GM18868 (cell line): ENCODE measurements around the gene ZNF592.

Experiments used
- ATAC-seq: cut with Tn5 transposase; IDR thresholded peaks from one replicate; pipeline ENCODE4 v1.9.1; 2021; ENCODE audit warnings: mild to moderate bottlenecking, moderate library complexity; ENCODE audit not compliant: unreplicated experiment

ZNF592 gene

DNA sequence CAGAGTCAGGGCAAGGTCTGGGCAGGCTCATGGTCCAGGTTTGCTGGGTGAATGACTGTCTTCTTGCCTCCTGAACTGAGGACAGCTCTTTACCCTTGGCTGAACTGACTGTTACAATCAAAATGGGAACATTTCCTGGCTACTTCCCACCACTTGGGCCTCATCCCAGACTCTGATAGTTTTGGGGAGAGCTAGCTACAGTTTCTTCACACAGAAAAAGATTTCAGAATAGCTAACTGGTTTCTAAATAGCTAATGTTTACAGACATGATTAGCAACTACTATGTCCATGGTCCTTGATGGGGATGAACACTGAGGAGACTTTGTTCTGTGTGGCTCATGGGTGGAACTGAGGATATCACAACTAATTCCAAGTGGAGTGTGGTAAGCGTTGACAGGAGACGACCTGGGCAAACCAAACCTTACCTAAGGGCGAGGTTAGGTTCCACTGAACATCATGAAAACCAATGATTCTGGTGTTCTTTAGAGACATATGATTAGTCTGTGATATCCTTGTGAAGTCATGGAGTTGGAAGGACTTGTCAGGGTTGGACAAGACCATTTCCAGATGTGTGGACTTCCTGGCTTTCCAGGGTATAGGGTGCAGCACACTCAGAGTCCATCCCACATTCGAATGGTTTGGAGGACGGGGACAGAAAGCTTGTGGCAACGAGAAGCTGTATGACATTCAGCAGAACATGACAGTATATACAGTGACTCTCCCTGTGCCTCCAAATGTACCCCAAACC, 76.0 kb downstream of the ZNF592 start:
- no peak for ATAC-seq

- ATAC-seq = no peak
Measured at GRCh38 chr15:84826369-84826823, 78.0 kb downstream of the ZNF592 start.

- ATAC-seq = no peak
Measured at GRCh38 chr15:84827246-84827645, 78.9 kb downstream of the ZNF592 start.

DNA sequence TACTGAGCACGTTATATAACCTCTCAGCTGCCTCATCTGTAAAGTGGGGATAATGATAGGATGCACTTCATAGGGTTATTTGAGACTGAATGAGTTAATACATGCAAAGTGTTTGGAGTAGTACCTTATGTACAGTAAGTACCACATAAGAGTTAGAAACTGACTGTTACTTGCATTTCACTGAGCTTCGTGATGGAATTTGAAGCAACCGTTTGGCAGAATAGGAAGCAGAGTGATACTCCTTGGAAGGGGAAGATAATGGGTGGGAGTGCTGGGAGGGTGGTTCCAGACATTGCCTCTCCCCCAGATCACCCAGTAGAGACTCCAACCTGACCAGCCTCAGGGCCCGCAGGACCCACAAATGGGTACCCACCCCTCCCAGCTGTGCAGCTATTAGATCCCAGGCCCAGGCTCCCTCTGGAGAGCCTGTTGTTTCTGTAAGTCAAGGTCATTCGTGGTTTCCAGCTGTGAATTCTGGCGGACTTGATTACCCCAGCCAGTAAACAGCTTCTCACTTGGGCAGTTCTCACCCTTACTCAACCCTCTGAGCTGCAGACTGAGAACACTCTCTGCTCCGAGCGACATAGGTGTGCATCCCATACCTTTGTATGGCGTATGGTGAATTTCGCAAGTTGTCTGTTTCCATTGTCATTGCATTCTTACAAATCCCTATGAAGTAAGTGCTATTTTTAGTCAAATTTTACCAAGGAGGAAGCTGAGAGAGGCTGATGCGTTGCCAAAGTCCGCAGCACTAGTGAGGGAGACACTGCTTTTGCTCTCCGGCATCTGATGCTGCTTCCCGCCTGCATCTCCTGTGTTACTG, 79.9 kb downstream of the ZNF592 start:
- ATAC-seq = no peak

DNA sequence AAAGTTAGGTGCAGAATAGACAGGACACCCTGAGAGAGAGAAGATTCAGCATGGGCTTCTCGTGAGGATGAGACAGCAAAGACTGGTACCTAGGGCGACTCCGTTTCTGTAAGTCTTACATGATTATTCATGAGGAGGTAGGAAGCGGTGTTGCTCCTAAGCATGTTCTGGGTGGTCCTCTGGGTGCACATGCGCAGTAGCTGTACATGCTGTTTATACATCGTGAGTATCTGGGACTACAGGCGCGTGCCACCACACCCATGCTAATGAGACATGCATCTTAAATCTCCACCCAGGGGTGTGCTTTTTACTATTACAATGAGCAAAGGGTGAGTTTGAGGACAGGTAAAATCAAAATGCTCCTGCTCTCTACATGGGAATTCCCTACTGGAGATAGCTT, 81.0 kb downstream of the ZNF592 start:
- ATAC-seq = no peak

- ATAC-seq = no peak
Measured at GRCh38 chr15:84830036-84830435, 81.6 kb downstream of the ZNF592 start.

DNA sequence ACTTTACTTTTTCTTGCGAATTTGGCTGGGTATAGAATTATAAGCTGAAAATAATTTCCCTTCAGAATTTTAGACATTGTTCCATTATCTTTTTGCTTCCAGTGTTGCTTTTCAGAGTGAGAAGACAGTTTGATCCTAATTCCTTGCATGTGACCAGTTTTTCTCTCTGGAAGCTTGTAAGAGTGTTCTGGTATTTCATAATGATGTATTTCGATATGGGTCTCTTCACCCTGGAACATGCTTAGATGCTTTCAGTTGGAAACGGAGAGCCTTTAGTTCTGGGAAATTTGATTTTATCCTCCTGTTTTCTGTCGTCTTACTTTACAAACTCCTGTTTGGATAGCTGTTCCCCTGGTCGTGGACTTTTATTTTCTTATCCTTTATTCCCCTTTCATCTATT, 82.6 kb downstream of the ZNF592 start:
- no peak for ATAC-seq

DNA sequence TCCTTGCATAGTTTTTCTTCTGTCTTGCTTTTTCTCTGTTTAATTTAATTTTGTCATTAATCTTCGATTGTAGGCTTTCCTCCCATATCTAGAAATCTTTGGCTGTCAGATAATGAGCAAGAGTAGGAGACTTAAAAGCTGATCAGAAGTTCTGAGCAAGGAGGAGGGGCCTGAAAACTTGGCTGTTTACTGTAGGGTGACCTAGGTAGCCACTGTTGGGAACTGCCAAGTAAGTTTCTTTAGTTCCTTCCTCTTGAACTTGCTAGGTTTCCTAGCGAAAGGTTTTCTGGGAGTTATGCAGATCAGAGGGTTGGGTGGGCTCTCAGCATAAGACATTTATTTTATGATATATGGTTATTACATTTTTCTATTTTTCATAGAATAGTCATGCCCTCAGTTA, 83.2 kb downstream of the ZNF592 start:
- no peak for ATAC-seq

DNA sequence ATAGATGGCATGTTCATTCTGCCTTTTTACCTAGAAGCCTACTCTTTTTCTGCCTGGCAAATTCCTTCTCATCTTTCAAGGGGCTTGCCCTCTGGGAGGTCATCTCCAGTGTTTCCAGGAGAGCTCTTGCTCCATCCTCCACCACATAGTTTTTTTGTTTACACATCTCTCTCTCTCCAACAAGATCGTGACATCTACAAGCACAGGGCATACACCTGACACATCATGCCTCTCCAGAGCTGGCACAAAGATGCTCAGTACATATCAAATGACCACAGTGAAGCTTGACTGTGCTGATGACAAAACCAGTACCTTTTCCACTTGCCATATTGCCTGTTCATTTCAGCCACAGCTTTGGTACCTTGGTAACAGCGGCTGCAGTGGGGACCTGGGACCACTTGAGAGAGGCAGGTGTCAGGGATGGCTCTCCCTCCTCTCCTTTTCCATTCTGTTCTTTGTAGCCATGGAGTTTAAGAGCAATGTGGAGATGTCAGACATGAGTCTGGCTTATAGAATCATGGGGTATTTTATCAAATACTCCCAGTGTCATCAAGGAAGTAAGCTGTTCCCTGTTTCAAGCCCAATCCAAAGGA, 84.2 kb downstream of the ZNF592 start:
- no peak for ATAC-seq

- no peak for ATAC-seq
Measured at GRCh38 chr15:84833447-84834228, 85.2 kb downstream of the ZNF592 start.

GRCh38 chr15:84834229-84834955, 86.0 kb downstream of the ZNF592 start:
- ATAC-seq = no peak

DNA sequence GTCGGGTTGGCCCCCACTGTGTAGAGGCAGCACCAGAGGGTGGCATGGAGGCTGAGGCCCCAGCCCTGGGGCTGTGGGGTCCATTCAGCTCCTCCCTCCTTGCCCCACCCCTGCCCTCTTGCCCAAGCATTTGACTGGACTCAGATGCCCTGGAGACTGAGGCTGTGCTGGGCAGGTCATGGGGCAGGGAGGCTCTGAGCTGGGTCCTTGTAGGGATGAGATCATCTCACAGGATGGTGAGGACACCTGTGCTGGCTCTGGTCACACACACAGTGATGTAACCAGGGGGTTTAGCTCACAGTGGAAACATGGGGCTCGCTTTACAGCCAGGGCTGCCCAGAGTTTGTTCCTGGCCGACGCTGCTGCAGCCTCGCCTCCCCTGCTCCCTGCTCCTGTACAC, 86.6 kb downstream of the ZNF592 start:
- ATAC-seq = no peak

GRCh38 chr15:84835661-84836337, 87.4 kb downstream of the ZNF592 start:
- ATAC-seq = no peak

DNA sequence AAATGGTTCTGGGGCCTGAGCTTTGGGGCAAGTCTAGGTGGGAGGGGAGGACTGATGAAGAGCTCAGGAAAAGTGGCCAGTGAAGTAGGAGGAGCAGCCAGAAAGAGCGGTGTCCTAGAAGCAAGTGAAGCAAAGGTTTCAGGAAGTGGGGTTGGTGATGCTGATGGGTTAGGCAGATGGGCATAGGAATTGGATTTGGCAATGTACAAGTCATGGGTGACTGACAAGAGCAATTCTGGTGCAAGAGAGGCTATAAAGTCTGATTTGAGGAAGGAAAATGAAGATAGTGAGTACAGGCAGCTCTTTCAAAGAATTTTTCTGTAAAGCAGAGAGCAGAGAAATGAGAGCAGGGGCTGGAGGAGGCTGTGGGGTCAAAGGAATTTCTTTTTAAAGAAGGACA, 88.5 kb downstream of the ZNF592 start:
- ATAC-seq = no peak

GRCh38 chr15:84839714-84840113, 91.3 kb downstream of the ZNF592 start:
- ATAC-seq = no peak

GRCh38 chr15:84840255-84840654, 91.9 kb downstream of the ZNF592 start:
- no peak for ATAC-seq

- ATAC-seq = no peak
Measured at GRCh38 chr15:84840741-84841429, 92.5 kb downstream of the ZNF592 start.

GRCh38 chr15:84842781-84843180, 94.4 kb downstream of the ZNF592 start:
- ATAC-seq = no peak

DNA sequence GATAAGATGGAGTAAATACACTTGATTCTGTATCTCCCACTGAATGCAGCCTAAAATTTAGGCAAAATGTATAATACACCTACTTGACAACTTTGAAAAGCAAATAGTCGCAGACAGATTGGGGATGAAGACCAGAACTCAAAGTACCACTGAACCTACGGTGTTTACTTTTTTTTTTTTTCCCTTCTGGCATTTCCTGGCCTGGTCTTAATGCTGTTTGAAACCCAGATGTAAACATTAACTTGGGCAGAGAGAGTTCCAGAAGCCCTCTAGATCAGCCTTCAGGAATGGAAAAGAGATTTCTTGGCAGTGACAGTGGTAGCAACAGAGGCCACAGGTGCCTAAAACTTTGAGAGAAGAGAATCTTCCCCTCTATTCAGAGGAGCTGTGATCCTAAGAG, 96.6 kb downstream of the ZNF592 start:
- ATAC-seq = no peak
